ENCODE data around the gene CDH18.

DNA sequence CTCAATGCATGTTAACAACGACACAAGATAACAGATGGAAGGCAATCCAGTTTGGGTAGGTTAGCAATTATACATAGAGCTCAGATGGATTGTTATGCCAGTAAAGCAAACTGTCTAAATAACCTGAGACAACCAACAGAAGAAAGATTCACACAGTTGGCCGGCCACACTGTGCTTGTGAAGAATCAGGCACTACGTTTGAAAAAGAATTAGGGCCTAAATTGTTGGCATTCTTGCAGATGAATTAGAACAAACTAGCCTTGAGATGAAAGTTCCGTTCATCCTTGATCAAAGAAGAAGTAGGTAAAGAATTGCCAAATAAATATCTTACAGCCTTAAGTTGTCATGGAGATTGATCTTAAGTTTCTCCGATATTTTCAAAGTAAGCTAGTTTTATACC is 210.6 kb downstream of the CDH18 start:
- TF ChIP-seq CTCF (IDR thresholded peaks at IDR 0.05; ENCODE audit: insufficient read depth, low read length, poor library complexity, severe bottlenecking) (no peak), EZH2phosphoT487 (conservative IDR thresholded peaks at IDR 0.05; ENCODE audit: low read length) (no peak)

Measured in SU-DHL-6 (cell line).